Endodermal cell (in vitro differentiated cells): ENCODE results near the gene AFF1. TPM values are rescaled to one million over a fixed set of nuclear protein-coding genes. Genes with fewer than 3 reads are reported as not detected.

Experiments
- DNase-seq: peaks from one replicate; pipeline ENCODE4 v3.0.0-alpha.2; 2017
- H3K27ac ChIP-seq: 2 replicates; pipeline ENCODE4 v1.5.1; 2013; ENCODE audit warnings: mild to moderate bottlenecking, low read depth, low read length, moderate library complexity
- H3K27me3 ChIP-seq: 2 replicates; pipeline ENCODE4 v1.6.1; 2013; ENCODE audit warnings: mild to moderate bottlenecking, low read length, moderate library complexity; ENCODE audit not compliant: insufficient read depth, control insufficient read depth, poor library complexity, severe bottlenecking
- H3K36me3 ChIP-seq: 2 replicates; pipeline ENCODE4 v1.7.0; 2013; ENCODE audit warnings: mild to moderate bottlenecking, low read length, moderate library complexity; ENCODE audit not compliant: control insufficient read depth, insufficient read depth
- H3K4me1 ChIP-seq: one replicate; pipeline ENCODE4 v1.7.0; 2013; ENCODE audit warnings: low read length; ENCODE audit not compliant: control insufficient read depth, insufficient read depth
- H3K4me3 ChIP-seq: 2 replicates; pipeline ENCODE4 v1.5.1; 2013; ENCODE audit warnings: mild to moderate bottlenecking, low read length, moderate library complexity
- H3K9ac ChIP-seq: 2 replicates; pipeline ENCODE4 v1.6.1; 2013; ENCODE audit warnings: mild to moderate bottlenecking, low read length, moderate library complexity; ENCODE audit not compliant: poor library complexity, severe bottlenecking; ENCODE audit errors: extremely low read depth
- H3K9me3 ChIP-seq: 2 replicates; pipeline ENCODE4 v1.6.1; 2013; ENCODE audit warnings: mild to moderate bottlenecking, low read length, moderate library complexity; ENCODE audit not compliant: control insufficient read depth
- H3K27ac Mint-ChIP-seq: 2 replicates; pipeline ENCODE4 v1.8.0; 2020; ENCODE audit warnings: mixed read lengths
- H3K27me3 Mint-ChIP-seq: 2 replicates; pipeline ENCODE4 v1.8.0; 2021; ENCODE audit warnings: mild to moderate bottlenecking, mixed read lengths; ENCODE audit not compliant: insufficient read depth
- H3K36me3 Mint-ChIP-seq: 2 replicates; pipeline ENCODE4 v1.8.0; 2020; ENCODE audit warnings: low read depth, mixed read lengths
- H3K4me1 Mint-ChIP-seq: 2 replicates; pipeline ENCODE4 v1.8.0; 2020; ENCODE audit warnings: mixed read lengths
- H3K4me3 Mint-ChIP-seq: 2 replicates; pipeline ENCODE4 v1.8.0; 2020; ENCODE audit warnings: mild to moderate bottlenecking, moderate library complexity, mixed read lengths
- H3K9me3 Mint-ChIP-seq: 2 replicates; pipeline ENCODE4 v1.8.0; 2020; ENCODE audit warnings: mild to moderate bottlenecking, mixed read lengths
- CTCF ChIP-seq: fragments of 200-600 bp; sonication (generic); conservative IDR thresholded peaks from 2 replicates; pipeline ENCODE4 v1.5.0; 2021; ENCODE audit warnings: antibody characterized with exemption, mild to moderate bottlenecking
- WGBS, 2 experiments: methylation state at CpG; one replicate each; pipeline versions ENCODE4 v1.1.5 to v1.1.7; 2013; ENCODE audit warnings: missing lambda C conversion rate in 2 of 2, mixed read lengths in 1 of 2; ENCODE audit not compliant: insufficient coverage in 1 of 2, insufficient read length in 1 of 2; 5-methylcytosine and 5-hydroxymethylcytosine counted together
- total RNA-seq, 2 donors: library from RNA; stranded (reverse); fragmentation: NEBNext Ultra II Directional in 1 of 2; extraction: Animal tissue kit (Norgen Biotek cat#: 25700) in 1 of 2; gene quantifications; 2 replicates in 1 of 2; 3 replicates in 1 of 2; pipeline ENCODE4 v1.2.1, GENCODE V29; 2021

Gene AFF1
- total RNA-seq, 2 donors from 2014 or later: 134 to 171 TPM

- H3K27ac ChIP-seq: no peak overlapping the region
Measured at GRCh38 chr4:87045659-87046058, 110.8 kb downstream of the AFF1 start.

GRCh38 chr4:87046121-87046551 is 111.3 kb downstream of the AFF1 start:
- Histone ChIP-seq H3K27me3 (no peaks in the 10 kb centered on the region), H3K4me3 (no peak overlapping the region), H3K4me1 (peaks cover 10% of the 10 kb centered on the region), H3K27ac (no peak overlapping the region), H3K36me3 (peaks cover 58% of the 10 kb centered on the region), H3K9me3 (no peaks in the 10 kb centered on the region), H3K9ac (no peak overlapping the region)
- Mint-ChIP-seq H3K36me3 (peaks cover 47% of the 10 kb centered on the region), H3K4me1 (peaks cover 22% of the 10 kb centered on the region), H3K4me3 (no peak overlapping the region), H3K27ac (no peak overlapping the region), H3K9me3 (no peaks in the 10 kb centered on the region), H3K27me3 (no peaks in the 10 kb centered on the region)
- no peak for TF ChIP-seq CTCF
- WGBS, 2 experiments: 88 to 92% methylated on average over 3 to 4 of the region's 4 CpGs
- no peak for DNase-seq

More at GRCh38 chr4:87045659-87046058, 110.8 kb downstream of the AFF1 start:
- no peak overlapping the region for H3K4me3 Mint-ChIP-seq
- H3K9me3 ChIP-seq: no peaks in the 10 kb centered on the region
- WGBS, 2 experiments: 93 to 100% methylated on average over 2 to 3 of the region's 3 CpGs
- no peaks in the 10 kb centered on the region for H3K9me3 Mint-ChIP-seq
- H3K27me3 Mint-ChIP-seq: no peaks in the 10 kb centered on the region
- no peaks in the 10 kb centered on the region for H3K27me3 ChIP-seq
- no peak for TF ChIP-seq CTCF
- H3K36me3 Mint-ChIP-seq: peaks cover 44% of the 10 kb centered on the region
- DNase-seq: no peak
- no peak overlapping the region for H3K27ac Mint-ChIP-seq
- no peak overlapping the region for H3K4me3 ChIP-seq
- H3K9ac ChIP-seq: no peak overlapping the region
- peaks cover 10% of the 10 kb centered on the region for H3K4me1 ChIP-seq
- peaks cover 53% of the 10 kb centered on the region for H3K36me3 ChIP-seq
- peaks cover 23% of the 10 kb centered on the region for H3K4me1 Mint-ChIP-seq

GRCh38 chr4:87047281-87047798 is 112.5 kb downstream of the AFF1 start:
- Histone ChIP-seq H3K27ac (no peak overlapping the region), H3K4me3 (no peak overlapping the region), H3K9me3 (no peaks in the 10 kb centered on the region), H3K4me1 (peaks cover 10% of the 10 kb centered on the region), H3K9ac (no peak overlapping the region), H3K27me3 (no peaks in the 10 kb centered on the region), H3K36me3 (peaks cover 70% of the 10 kb centered on the region)
- Mint-ChIP-seq H3K9me3 (no peaks in the 10 kb centered on the region), H3K27ac (peak overlapping the region; percentile 72), H3K4me1 (peaks cover 22% of the 10 kb centered on the region), H3K4me3 (no peak overlapping the region), H3K27me3 (no peaks in the 10 kb centered on the region), H3K36me3 (peaks cover 53% of the 10 kb centered on the region)
- TF ChIP-seq CTCF: no peak
- WGBS, 2 experiments: 94 to 100% methylated on average over 3 to 11 of the region's 11 CpGs
- DNase-seq: no peak
